Aorta (tissue), 5 donors: ENCODE measurements around the gene NTF4. TPM values are rescaled to one million over a fixed set of nuclear protein-coding genes. Genes with fewer than 3 reads are reported as not detected.
"Not testable (repeated sequence)": the region's sequence is repeated elsewhere in the genome, so short reads cannot be mapped to it uniquely, and the experiment has no call there.

Experiments
- ATAC-seq: fragments of 200-7000 bp; cut with Tn5 transposase; one replicate; pipeline ENCODE4 v1.9.1; 2022; ENCODE audit warnings: moderate library complexity; ENCODE audit not compliant: low FRiP score
- DNase-seq, 2 donors: peaks; one replicate each; pipeline ENCODE4 v3.0.0-alpha.2; 2020
- H3K27ac ChIP-seq, 2 donors: one replicate each; pipeline ENCODE4 v1.5.1; 2013; ENCODE audit warnings: low read length in 2 of 2, mild to moderate bottlenecking in 2 of 2, moderate library complexity in 2 of 2, control low read depth in 1 of 2, inconsistent platforms in 1 of 2, low read depth in 1 of 2
- H3K27me3 ChIP-seq, 2 donors: one replicate each; pipeline ENCODE4 v1.6.1; 2013; ENCODE audit warnings: control low read depth in 1 of 2, low read length in 1 of 2, mild to moderate bottlenecking in 1 of 2, moderate library complexity in 1 of 2; ENCODE audit not compliant: insufficient read depth in 2 of 2, control insufficient read depth in 1 of 2
- H3K36me3 ChIP-seq, 2 donors: one replicate each; pipeline ENCODE4 v1.6.1; 2013; ENCODE audit warnings: control low read depth in 1 of 2, low read length in 1 of 2, mild to moderate bottlenecking in 1 of 2; ENCODE audit not compliant: insufficient read depth in 2 of 2, control insufficient read depth in 1 of 2
- H3K4me1 ChIP-seq, 2 donors: one replicate each; pipeline ENCODE4 v1.6.1; 2013; ENCODE audit warnings: low read length in 2 of 2, control low read depth in 1 of 2, mild to moderate bottlenecking in 1 of 2, moderate library complexity in 1 of 2; ENCODE audit not compliant: insufficient read depth in 2 of 2, control insufficient read depth in 1 of 2
- H3K4me3 ChIP-seq, 2 donors: one replicate each; pipeline ENCODE4 v1.5.1; 2013; ENCODE audit warnings: low read length in 2 of 2, control low read depth in 1 of 2, mild to moderate bottlenecking in 1 of 2
- H3K9me3 ChIP-seq: one replicate; pipeline ENCODE4 v1.6.1; 2013; ENCODE audit warnings: mild to moderate bottlenecking, low read length; ENCODE audit not compliant: control insufficient read depth
- WGBS, 2 donors: extraction: QIAGEN DNeasy Blood & Tissue Kit; methylation state at CpG; one replicate each; pipeline ENCODE4 v1.1.7; 2013; 5-methylcytosine and 5-hydroxymethylcytosine counted together
- intact Hi-C, 2 donors: fragments of 100-400 bp; cut with DNase I; formaldehyde crosslinking; loops; one replicate each; pipeline versions ENCODE4 v1.14.2 to v1.15.0; 2022
- polyA plus RNA-seq, 2 donors: library from polyadenylated mRNA; stranded (reverse); fragments of 200-250 nt; gene quantifications; one replicate each; pipeline ENCODE4 v1.2.3, GENCODE V29; 2013
- total RNA-seq, 2 donors: library from RNA; stranded (reverse); fragmentation: NEBNext Ultra II Directional; extraction: Animal tissue kit (Norgen Biotek cat#: 25700); gene quantifications; one replicate each; pipeline ENCODE4 v1.2.1, GENCODE V29; 2021
- donor health status: healthy with polysubstance abuse.
- donor health status: Bipolar disorder and iron deficiency.
- donor health status: DM: no; HTN: no; CAD: no.
- donor health status: DM: no; HTN: no; CAD: no.
- donor health status: DM: yes; HTN: yes; CAD: no.

Gene NTF4
- total and polyA plus RNA-seq, 4 donors, result not detected

GRCh38 chr19:49081273-49081672 lies 16.7 kb upstream of the NTF4 start:
- intact Hi-C loops, result no loop called here
- no peaks in the 10 kb centered on the region for H3K9me3 ChIP-seq
- no peaks in the 10 kb centered on the region for H3K36me3 ChIP-seq
- no peaks in the 10 kb centered on the region for H3K27me3 ChIP-seq
- H3K4me1 ChIP-seq, result no peaks in the 10 kb centered on the region
- ATAC-seq (no peak), DNase-seq (no peak)
- H3K27ac ChIP-seq, result no peak overlapping the region
- 77 to 84% methylated on average over 1 of the region's 1 CpG for WGBS, 2 donors
- H3K4me3 ChIP-seq, result no peak overlapping the region

- Histone ChIP-seq H3K4me3 (no peak overlapping the region), H3K9me3 (no peaks in the 10 kb centered on the region), H3K36me3 (no peaks in the 10 kb centered on the region), H3K4me1 (no peaks in the 10 kb centered on the region), H3K27me3 (no peaks in the 10 kb centered on the region), H3K27ac (no peak overlapping the region)
- WGBS, 2 donors, result 77 to 90% methylated on average over 4 of the region's 4 CpGs
- intact Hi-C loops, result no loop called here
- DNase-seq (no peak), ATAC-seq (no peak)
Observed at GRCh38 chr19:49080392-49080791, 15.8 kb upstream of the NTF4 start.

- intact Hi-C loops, result not testable (repeated sequence)
- 13 to 15% methylated on average over 7 to 8 of the region's 9 CpGs for WGBS, 2 donors
Observed at GRCh38 chr19:49074869-49075268, 10.3 kb upstream of the NTF4 start.

GRCh38 chr19:49073514-49074378 lies 9.1 kb upstream of the NTF4 start:
- 61 to 65% methylated on average over 23 of the region's 23 CpGs for WGBS, 2 donors
- no peak overlapping the region for H3K27ac ChIP-seq
- no peaks in the 10 kb centered on the region for H3K9me3 ChIP-seq
- no peaks in the 10 kb centered on the region for H3K36me3 ChIP-seq
- H3K4me1 ChIP-seq, result no peaks in the 10 kb centered on the region
- intact Hi-C loops, result no loop called here
- ATAC-seq (peak; percentile 19), DNase-seq (no peak)
- no peaks in the 10 kb centered on the region for H3K27me3 ChIP-seq
- H3K4me3 ChIP-seq, result no peak overlapping the region

More at GRCh38 chr19:49074869-49075268, 10.3 kb upstream of the NTF4 start:
- H3K4me1 ChIP-seq, H3K4me3 ChIP-seq, H3K36me3 ChIP-seq, H3K27me3 ChIP-seq, H3K9me3 ChIP-seq, ATAC-seq, H3K27ac ChIP-seq: not testable (repeated sequence)
- DNase-seq, result peak; percentile 85 to 89

- no peak overlapping the region for H3K4me3 ChIP-seq
Observed at GRCh38 chr19:49071860-49072547, 7.4 kb upstream of the NTF4 start.

GRCh38 chr19:49070416-49070815 lies 5.8 kb upstream of the NTF4 start:
- WGBS, 2 donors, result 96 to 97% methylated on average over 21 of the region's 21 CpGs
- no peak overlapping the region for H3K4me3 ChIP-seq
- H3K9me3 ChIP-seq, result no peaks in the 10 kb centered on the region
- no peak for ATAC-seq
- H3K27ac ChIP-seq, result no peak overlapping the region
- intact Hi-C loops, result no loop called here
- H3K4me1 ChIP-seq, result no peaks in the 10 kb centered on the region
- H3K27me3 ChIP-seq, result no peaks in the 10 kb centered on the region
- no peak for DNase-seq
- no peaks in the 10 kb centered on the region for H3K36me3 ChIP-seq

More at GRCh38 chr19:49071860-49072547, 7.4 kb upstream of the NTF4 start:
- DNase-seq, result no peak
- WGBS, 2 donors, result 3% methylated on average over 84 to 93 of the region's 93 CpGs
- Histone ChIP-seq H3K27me3 (no peaks in the 10 kb centered on the region), H3K9me3 (no peaks in the 10 kb centered on the region), H3K36me3 (no peaks in the 10 kb centered on the region), H3K27ac (no peak overlapping the region), H3K4me1 (no peaks in the 10 kb centered on the region)
- ATAC-seq, result no peak
- intact Hi-C loops, result no loop called here

- Histone ChIP-seq H3K36me3 (no peaks in the 10 kb centered on the region), H3K4me1 (no peaks in the 10 kb centered on the region), H3K4me3 (no peak overlapping the region), H3K9me3 (no peaks in the 10 kb centered on the region), H3K27ac (no peak overlapping the region), H3K27me3 (no peaks in the 10 kb centered on the region)
- intact Hi-C loops, result no loop called here
- DNase-seq, result no peak
- no peak for ATAC-seq
- WGBS, 2 donors, result 94% methylated on average over 9 of the region's 9 CpGs
Observed at GRCh38 chr19:49069026-49069425, 4.4 kb upstream of the NTF4 start.

- no peak overlapping the region for H3K27ac ChIP-seq
- H3K4me1 ChIP-seq, result no peaks in the 10 kb centered on the region
- no peaks in the 10 kb centered on the region for H3K36me3 ChIP-seq
- DNase-seq, result no peak
- no peaks in the 10 kb centered on the region for H3K9me3 ChIP-seq
- intact Hi-C loops, result no loop called here
- no peak overlapping the region for H3K4me3 ChIP-seq
- 47 to 52% methylated on average over 3 of the region's 3 CpGs for WGBS, 2 donors
- no peak for ATAC-seq
- H3K27me3 ChIP-seq, result no peaks in the 10 kb centered on the region
Observed at GRCh38 chr19:49067554-49067953, 2.9 kb upstream of the NTF4 start.
